Measurements from ENCODE around the gene CHP2.

- no peak for TF ChIP-seq CTCF (conservative IDR thresholded peaks at IDR 0.05; ENCODE audit: low read length)
- TF ChIP-seq EZH2phosphoT487 (IDR thresholded peaks at IDR 0.05; ENCODE audit: borderline replicate concordance, low read depth, low read length): no peak
Observed at GRCh38 chr16:23709536-23709935, 45.3 kb upstream of the CHP2 start.
